ENCODE results near the gene TPD52L1.

DNA sequence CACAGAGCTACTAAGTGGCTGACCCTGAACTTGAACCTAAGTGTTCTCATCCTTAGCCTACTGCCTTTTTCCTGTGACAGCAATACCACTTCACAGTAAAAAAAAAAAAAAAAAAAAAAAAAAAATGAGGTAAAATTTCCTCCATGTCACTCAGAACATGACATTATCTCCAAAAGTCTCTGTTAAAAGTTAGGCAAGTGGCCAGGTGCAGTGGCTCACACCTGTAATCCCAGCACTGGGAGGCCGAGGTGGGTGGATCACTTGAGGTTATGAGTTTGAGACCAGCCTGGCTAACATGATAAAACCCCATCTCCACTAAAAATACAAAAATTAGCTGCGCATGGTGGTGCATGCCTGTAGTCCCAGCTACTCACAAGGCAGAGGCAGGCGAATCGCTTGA is 159.4 kb downstream of the TPD52L1 start:
- no peak for TF ChIP-seq GATA3 (IDR thresholded peaks at IDR 0.05; ENCODE audit: low read depth, low read length)
- TF ChIP-seq GATA2 (IDR thresholded peaks at IDR 0.05; ENCODE audit: low read depth, low read length): no peak

All from SH-SY5Y (cell line).